B cell (primary cell): ENCODE results near the gene RUFY4. TPM values are rescaled to one million over a fixed set of nuclear protein-coding genes. Genes with fewer than 3 reads are reported as not detected.

Experiments
- ATAC-seq: fragments of 200-7000 bp; cut with Tn5 transposase; one replicate; pipeline ENCODE4 v1.10.0; 2021; ENCODE audit warnings: low read depth, mild to moderate bottlenecking, moderate number of reproducible peaks, moderate library complexity
- CTCF ChIA-PET: fragments of 350-600 bp; sonication (Branson Sonifier 250); formaldehyde crosslinking; loops from one replicate; lab custom pipeline; 2021; ENCODE audit warnings: antibody characterized with exemption, inconsistent platforms; lab: Charles Lee
- POLR2A ChIA-PET: fragments of 350-600 bp; sonication (Branson Sonifier 250); formaldehyde crosslinking; loops from one replicate; lab custom pipeline; 2021; ENCODE audit warnings: antibody characterized with exemption; lab: Charles Lee
- DNase-seq: peaks from one replicate; pipeline ENCODE4 v3.0.0; 2013
- H2AFZ ChIP-seq: 2 replicates; pipeline ENCODE4 v1.6.1; 2012; ENCODE audit warnings: mild to moderate bottlenecking, low read depth, low read length; ENCODE audit not compliant: insufficient read depth, poor library complexity, severe bottlenecking
- H3K27ac ChIP-seq, 2 donors: 1 replicate in 1 of 2; 2 replicates in 1 of 2; pipeline ENCODE4 v1.5.1; 2012 to 2013; ENCODE audit warnings: low read length in 2 of 2, mild to moderate bottlenecking in 2 of 2, moderate library complexity in 1 of 2
- H3K27me3 ChIP-seq, 4 experiments: fragments of 200-600 bp in 1 of 4; sonication (generic) in 1 of 4; replicated peaks in 1 of 4; 1 replicate in 2 of 4; 2 replicates in 2 of 4; pipeline versions ENCODE4 v1.6.1 to v1.7.0; 2013 to 2016; ENCODE audit warnings: low read length in 3 of 4, mild to moderate bottlenecking in 2 of 4, mixed read lengths in 1 of 4, moderate library complexity in 1 of 4; ENCODE audit not compliant: insufficient read depth in 4 of 4, control insufficient read depth in 3 of 4; ENCODE audit errors: control extremely low read depth in 1 of 4
- H3K36me3 ChIP-seq, 2 experiments: replicated peaks in 1 of 2; 1 replicate in 1 of 2; 2 replicates in 1 of 2; pipeline versions ENCODE4 v1.6.1 to v1.7.1; 2013; ENCODE audit warnings: low read length in 1 of 2; ENCODE audit not compliant: insufficient read depth in 2 of 2, control insufficient read depth in 1 of 2; ENCODE audit errors: control extremely low read depth in 1 of 2, extremely low read depth in 1 of 2
- H3K4me1 ChIP-seq, 2 donors: fragments of 200-600 bp in 1 of 2; sonication (generic) in 1 of 2; 1 replicate in 1 of 2; 2 replicates in 1 of 2; pipeline versions ENCODE4 v1.5.1 to v1.6.1; 2013 to 2017; ENCODE audit warnings: low read length in 2 of 2; ENCODE audit not compliant: control insufficient read depth in 2 of 2, insufficient read depth in 2 of 2
- H3K4me2 ChIP-seq: replicated peaks from 2 replicates; pipeline ENCODE3; 2012; ENCODE audit warnings: mild to moderate bottlenecking, low read depth, low read length; ENCODE audit not compliant: poor library complexity, severe bottlenecking
- H3K4me3 ChIP-seq, 5 experiments: fragments of 200-600 bp in 1 of 5; sonication (generic) in 1 of 5; 1 replicate in 3 of 5; 2 replicates in 2 of 5; pipeline versions ENCODE4 v1.5.1 to v1.7.0; 2011 to 2016; ENCODE audit warnings: low read length in 4 of 5, mild to moderate bottlenecking in 4 of 5, low read depth in 2 of 5, control low read depth in 1 of 5, moderate library complexity in 1 of 5; ENCODE audit not compliant: insufficient read depth in 1 of 5; ENCODE audit errors: control extremely low read depth in 1 of 5, extremely low read depth in 1 of 5
- H3K79me2 ChIP-seq: fragments of 200-600 bp; sonication (generic); one replicate; pipeline ENCODE4 v1.6.0; 2016; ENCODE audit warnings: low read length; ENCODE audit not compliant: control insufficient read depth, insufficient read depth
- H3K9ac ChIP-seq: fragments of 200-600 bp; sonication (generic); 2 replicates; pipeline ENCODE4 v1.6.1; 2017; ENCODE audit warnings: mild to moderate bottlenecking, low read length, moderate library complexity
- H3K9me3 ChIP-seq, 3 donors: one replicate each; pipeline versions ENCODE4 v1.6.1 to v1.7.1; 2013; ENCODE audit warnings: low read length in 2 of 3; ENCODE audit not compliant: control insufficient read depth in 2 of 3, insufficient read depth in 1 of 3; ENCODE audit errors: control extremely low read depth in 1 of 3
- H4K20me1 ChIP-seq: 2 replicates; pipeline ENCODE4 v1.6.0; 2012; ENCODE audit warnings: mild to moderate bottlenecking, low read length; ENCODE audit not compliant: insufficient read depth, control insufficient read depth, poor library complexity, severe bottlenecking
- H3K27ac Mint-ChIP-seq: one replicate; pipeline ENCODE4 v1.8.0; 2021; ENCODE audit warnings: mixed read lengths
- H3K27me3 Mint-ChIP-seq: one replicate; pipeline ENCODE4 v1.8.0; 2021; ENCODE audit warnings: mixed read lengths
- H3K4me1 Mint-ChIP-seq: one replicate; pipeline ENCODE4 v1.8.0; 2021; ENCODE audit warnings: mixed read lengths
- H3K4me3 Mint-ChIP-seq: one replicate; pipeline ENCODE4 v1.8.0; 2021; ENCODE audit warnings: mixed read lengths
- H3K9me3 Mint-ChIP-seq: one replicate; pipeline ENCODE4 v1.8.0; 2022; ENCODE audit warnings: mixed read lengths; ENCODE audit not compliant: insufficient read depth
- CTCF ChIP-seq: fragments of 200-600 bp; IDR thresholded peaks from one replicate; pipeline ENCODE4 v1.8.0; 2022; ENCODE audit warnings: antibody characterized with exemption, mild to moderate bottlenecking
- EZH2 ChIP-seq: IDR thresholded peaks from 2 replicates; pipeline ENCODE4 v1.6.1; 2012; ENCODE audit warnings: borderline replicate concordance, low read depth, mild to moderate bottlenecking, moderate library complexity, low read length; ENCODE audit not compliant: insufficient read depth, poor library complexity, severe bottlenecking
- WGBS: methylation state at CpG from one replicate; pipeline ENCODE4 v1.1.5; 2013; ENCODE audit warnings: missing lambda C conversion rate; ENCODE audit not compliant: insufficient coverage; 5-methylcytosine and 5-hydroxymethylcytosine counted together
- intact Hi-C: fragments of 100-400 bp; cut with micrococcal nuclease; formaldehyde crosslinking; loops from one replicate; pipeline ENCODE4 v1.10.0; 2022
- polyA plus RNA-seq: library from polyadenylated mRNA; depleted of rRNA; stranded (reverse); fragments of >200 nt; gene quantifications from 2 replicates; pipeline ENCODE4 v1.2.3, GENCODE V29; 2012
- total RNA-seq, 2 donors: library from RNA; stranded (reverse); fragments of 120-200 nt in 1 of 2; gene quantifications; 1 replicate in 1 of 2; 2 replicates in 1 of 2; pipeline versions ENCODE4 v1.2.3 to v1.2.4, GENCODE V29; 2013 to 2022

RUFY4 gene
- total and polyA plus RNA-seq, 2 donors (not counting 1 experiment from before 2014, with no cell fraction given) = 0.34 TPM; not detected in 1

- no peak for DNase-seq
- intact Hi-C loops = no loop called here
- no peaks in the 10 kb centered on the region for H3K27me3 Mint-ChIP-seq
- no peaks in the 10 kb centered on the region for H3K4me1 Mint-ChIP-seq
- ChIA-PET CTCF (no interaction called here), POLR2A (no interaction called here)
- Histone ChIP-seq H3K4me3 (no peak overlapping the region), H3K9ac (no peak overlapping the region), H4K20me1 (no peaks in the 10 kb centered on the region), H3K27ac (no peak overlapping the region), H3K27me3 (no peaks in the 10 kb centered on the region), H3K79me2 (no peaks in the 10 kb centered on the region), H3K4me1 (no peaks in the 10 kb centered on the region), H3K9me3 (no peaks in the 10 kb centered on the region), H2AFZ (no peak overlapping the region), H3K36me3 (no peaks in the 10 kb centered on the region), H3K4me2 (no peak overlapping the region)
- no peak overlapping the region for H3K4me3 Mint-ChIP-seq
- no peak for TF ChIP-seq EZH2
- TF ChIP-seq CTCF = no peak
- H3K9me3 Mint-ChIP-seq = no peaks in the 10 kb centered on the region
- WGBS = 88% methylated on average over 13 of the region's 17 CpGs
- no peak for ATAC-seq
- no peak overlapping the region for H3K27ac Mint-ChIP-seq
These were observed 42.2 kb upstream of the RUFY4 start for GRCh38 chr2:218026676-218027425.

- DNase-seq (no peak), ATAC-seq (no peak)
- Mint-ChIP-seq H3K4me1 (no peaks in the 10 kb centered on the region), H3K27ac (no peak overlapping the region), H3K9me3 (no peaks in the 10 kb centered on the region), H3K27me3 (no peaks in the 10 kb centered on the region), H3K4me3 (no peak overlapping the region)
- Histone ChIP-seq H4K20me1 (no peaks in the 10 kb centered on the region), H3K4me3 (no peak overlapping the region), H3K4me1 (no peaks in the 10 kb centered on the region), H3K9me3 (no peaks in the 10 kb centered on the region), H3K9ac (no peak overlapping the region), H3K4me2 (no peak overlapping the region), H3K36me3 (no peaks in the 10 kb centered on the region), H3K79me2 (no peaks in the 10 kb centered on the region), H3K27me3 (no peaks in the 10 kb centered on the region), H3K27ac (no peak overlapping the region), H2AFZ (no peak overlapping the region)
- CTCF ChIA-PET = interaction anchor here (1.3 kb wide), 1 partner anchor 19 kb away, joined by 3 read pairs; no protein-coding TSS in a partner anchor
- 96% methylated on average over 5 of the region's 6 CpGs for WGBS
- intact Hi-C loops = no loop called here
- TF ChIP-seq EZH2 = no peak
- TF ChIP-seq CTCF = no peak
- POLR2A ChIA-PET = no interaction called here
These were observed 41.4 kb upstream of the RUFY4 start for GRCh38 chr2:218027426-218028188.
